IMR-90 (cell line): ENCODE results near the gene APP.

Experiments
- CTCF ChIP-seq: conservative IDR thresholded peaks from 2 replicates; pipeline ENCODE4 v1.5.1; 2012; ENCODE audit warnings: mild to moderate bottlenecking, low read depth, low read length, improper control_type of control experiment
- NFE2L2 ChIP-seq: fragments of 150-350 bp; IDR thresholded peaks from 2 replicates; pipeline ENCODE4 v1.6.1; 2016; ENCODE audit warnings: low read depth, mild to moderate bottlenecking, low read length
- POLR2A ChIP-seq: IDR thresholded peaks from 2 replicates; pipeline ENCODE4 v1.6.1; 2012; ENCODE audit warnings: mild to moderate bottlenecking, low read depth, low read length

GRCh38 chr21:26165331-26165730 is 5.2 kb downstream of the APP start:
- TF ChIP-seq CTCF (no peak), NFE2L2 (no peak), POLR2A (no peak)
